ENCODE data around the gene RASEF. TPM values are rescaled to one million over a fixed set of nuclear protein-coding genes. Genes with fewer than 3 reads are reported as not detected.

RASEF gene
- total and polyA plus RNA-seq, 8 donors = 10.3 to 27.3 (median 19.1) TPM

DNA sequence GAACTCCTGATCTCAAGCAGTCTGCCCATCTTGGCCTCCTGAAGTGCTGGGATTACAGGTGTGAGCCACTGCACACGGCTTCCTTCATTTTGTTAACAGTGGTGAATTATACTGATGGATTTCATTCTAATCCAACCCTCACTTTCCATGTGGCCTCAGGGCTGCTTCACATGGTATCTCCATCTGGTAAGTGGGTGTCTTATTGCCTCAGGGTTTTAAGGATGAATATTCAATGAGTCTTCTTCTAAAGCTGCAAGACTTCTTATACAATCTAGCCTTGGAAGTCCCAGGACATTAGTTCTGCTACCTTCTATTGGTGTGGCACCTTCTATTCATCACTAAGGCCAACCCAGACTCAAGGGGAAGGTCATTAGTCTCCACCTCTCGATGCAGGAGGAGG, 8.7 kb upstream of the RASEF start:
- no peak for FAIRE-seq
- Histone ChIP-seq H3K4me3 (no peak overlapping the region), H3K27me3 (no peaks in the 10 kb centered on the region), H3K36me3 (no peaks in the 10 kb centered on the region), H3K9me3 (no peaks in the 10 kb centered on the region), H3K4me1 (peaks cover 0 to 20% (median 13%) of the 10 kb centered on the region in 3 donors), H3K27ac (no peak overlapping the region)
- ATAC-seq = no peak
- no peak for DNase-seq
- intact Hi-C loops (cut with DNase I) = no loop called here
- TF ChIP-seq, protein P1, sequence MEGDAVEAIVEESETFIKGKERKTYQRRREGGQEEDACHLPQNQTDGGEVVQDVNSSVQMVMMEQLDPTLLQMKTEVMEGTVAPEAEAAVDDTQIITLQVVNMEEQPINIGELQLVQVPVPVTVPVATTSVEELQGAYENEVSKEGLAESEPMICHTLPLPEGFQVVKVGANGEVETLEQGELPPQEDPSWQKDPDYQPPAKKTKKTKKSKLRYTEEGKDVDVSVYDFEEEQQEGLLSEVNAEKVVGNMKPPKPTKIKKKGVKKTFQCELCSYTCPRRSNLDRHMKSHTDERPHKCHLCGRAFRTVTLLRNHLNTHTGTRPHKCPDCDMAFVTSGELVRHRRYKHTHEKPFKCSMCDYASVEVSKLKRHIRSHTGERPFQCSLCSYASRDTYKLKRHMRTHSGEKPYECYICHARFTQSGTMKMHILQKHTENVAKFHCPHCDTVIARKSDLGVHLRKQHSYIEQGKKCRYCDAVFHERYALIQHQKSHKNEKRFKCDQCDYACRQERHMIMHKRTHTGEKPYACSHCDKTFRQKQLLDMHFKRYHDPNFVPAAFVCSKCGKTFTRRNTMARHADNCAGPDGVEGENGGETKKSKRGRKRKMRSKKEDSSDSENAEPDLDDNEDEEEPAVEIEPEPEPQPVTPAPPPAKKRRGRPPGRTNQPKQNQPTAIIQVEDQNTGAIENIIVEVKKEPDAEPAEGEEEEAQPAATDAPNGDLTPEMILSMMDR (IDR thresholded peaks at IDR 0.05) = no peak
- WGBS, 2 donors = 86 to 95% methylated on average over 2 of the region's 2 CpGs

DNA sequence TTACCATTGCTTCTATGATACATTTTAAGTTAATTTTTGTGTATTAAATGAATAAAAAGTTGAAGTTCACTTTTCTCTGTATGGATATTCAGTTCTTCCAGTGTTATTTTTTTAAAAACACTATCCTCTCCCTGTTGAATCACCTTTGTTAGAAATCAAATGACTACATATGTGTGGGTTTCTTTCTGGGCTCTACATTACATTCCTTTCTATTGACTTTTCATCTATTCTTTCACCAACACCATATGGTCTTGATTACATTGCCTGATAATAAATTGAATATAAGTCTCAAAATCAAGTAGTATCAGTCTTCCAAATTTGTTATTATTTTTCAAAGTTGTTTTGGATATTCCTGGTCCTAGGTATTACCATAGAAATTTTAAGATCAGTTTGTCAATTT, 7.3 kb upstream of the RASEF start:
- Histone ChIP-seq H3K4me3 (no peak overlapping the region), H3K4me1 (peaks cover 6 to 24% (median 8%) of the 10 kb centered on the region in 3 donors), H3K36me3 (no peaks in the 10 kb centered on the region), H3K27me3 (no peaks in the 10 kb centered on the region), H3K9me3 (no peaks in the 10 kb centered on the region), H3K27ac (no peak overlapping the region)
- ATAC-seq = no peak
- intact Hi-C loops (cut with DNase I) = no loop called here
- no peak for FAIRE-seq
- no peak for DNase-seq
- TF ChIP-seq, protein P1 (IDR thresholded peaks at IDR 0.05) = no peak

DNA sequence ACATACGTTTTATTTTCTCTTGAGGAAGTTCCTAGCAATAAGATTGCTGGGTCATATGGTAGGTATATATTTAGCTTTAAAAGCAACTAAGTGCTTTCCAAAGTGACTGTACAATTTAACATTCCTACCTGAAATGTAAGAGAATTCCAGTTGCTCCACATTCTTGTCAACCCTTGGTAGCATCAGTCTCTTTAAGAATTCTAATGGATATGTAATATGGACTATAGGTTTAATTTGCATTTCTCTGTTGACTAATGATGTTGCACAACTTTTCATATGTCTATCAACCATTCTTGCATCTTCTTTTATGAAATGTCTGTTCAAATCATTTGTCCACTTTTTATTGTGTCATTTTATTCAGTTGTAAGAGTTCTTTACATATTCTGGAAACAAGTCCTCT, 6.7 kb upstream of the RASEF start:
- no peak overlapping the region for H3K27ac ChIP-seq
- intact Hi-C loops (cut with DNase I) = no loop called here
- peaks cover 6 to 24% (median 8%) of the 10 kb centered on the region in 3 donors for H3K4me1 ChIP-seq
- no peaks in the 10 kb centered on the region for H3K27me3 ChIP-seq
- ATAC-seq (no peak), DNase-seq (no peak), FAIRE-seq (no peak)
- H3K36me3 ChIP-seq = no peaks in the 10 kb centered on the region
- TF ChIP-seq, protein P1 (IDR thresholded peaks at IDR 0.05) = no peak
- 74 to 81% methylated on average over 1 of the region's 1 CpG for WGBS, 2 donors
- H3K4me3 ChIP-seq = no peak overlapping the region
- H3K9me3 ChIP-seq = no peaks in the 10 kb centered on the region

DNA sequence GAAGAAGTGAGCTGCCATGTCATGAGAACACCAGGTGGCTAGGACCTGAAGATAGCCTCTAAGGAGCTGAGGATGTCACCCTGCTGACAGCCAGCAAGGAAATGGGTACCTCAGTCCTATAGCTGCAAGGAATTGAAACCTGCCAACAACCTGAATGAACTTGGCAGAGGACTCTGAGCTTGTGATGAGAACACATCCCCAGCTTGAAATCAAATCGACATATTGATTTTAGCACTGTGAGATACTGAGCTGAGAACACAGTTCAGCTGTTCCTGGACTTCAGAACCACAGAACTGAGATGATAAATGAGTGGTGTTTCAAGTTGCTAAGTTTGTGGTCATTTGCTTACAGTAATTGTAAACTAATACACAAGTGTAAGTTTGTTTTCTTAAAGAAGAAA, 5.5 kb upstream of the RASEF start:
- FAIRE-seq (no peak), DNase-seq (no peak), ATAC-seq (peak in 2 of 4 donors; percentile 15 to 50)
- H3K27ac ChIP-seq = no peak overlapping the region
- peaks cover 6 to 24% (median 8%) of the 10 kb centered on the region in 3 donors for H3K4me1 ChIP-seq
- TF ChIP-seq, protein P1 (IDR thresholded peaks at IDR 0.05) = no peak
- 7 to 16% methylated on average over 1 of the region's 1 CpG for WGBS, 2 donors
- H3K36me3 ChIP-seq = no peaks in the 10 kb centered on the region
- intact Hi-C loops (cut with DNase I) = no loop called here
- no peaks in the 10 kb centered on the region for H3K27me3 ChIP-seq
- H3K9me3 ChIP-seq = no peaks in the 10 kb centered on the region
- H3K4me3 ChIP-seq = no peak overlapping the region

DNA sequence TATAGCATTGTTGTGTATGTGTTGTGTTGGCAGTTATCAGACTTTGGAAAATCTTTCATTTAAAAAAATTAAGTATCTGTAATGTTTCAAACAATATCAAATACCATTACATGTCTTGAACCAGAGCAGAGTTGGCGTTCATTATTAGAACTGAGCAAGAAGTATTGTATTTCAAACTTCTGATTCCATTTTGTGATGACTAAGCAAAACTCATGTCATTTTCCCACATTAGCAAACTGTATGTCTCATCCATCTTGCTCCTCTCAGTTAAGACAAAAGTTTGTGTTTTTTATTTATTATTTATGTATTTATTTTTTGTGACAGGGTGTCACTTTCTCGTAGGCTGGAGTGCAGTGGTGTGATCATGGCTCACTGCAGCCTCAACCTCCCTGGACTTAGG, 4.6 kb upstream of the RASEF start:
- Histone ChIP-seq H3K36me3 (no peaks in the 10 kb centered on the region), H3K4me3 (no peak overlapping the region), H3K4me1 (peaks cover 6 to 24% (median 8%) of the 10 kb centered on the region in 3 donors), H3K9me3 (no peaks in the 10 kb centered on the region), H3K27me3 (no peaks in the 10 kb centered on the region), H3K27ac (no peak overlapping the region)
- TF ChIP-seq, protein P1 (IDR thresholded peaks at IDR 0.05) = no peak
- 88 to 92% methylated on average over 2 of the region's 2 CpGs for WGBS, 2 donors
- FAIRE-seq = no peak
- intact Hi-C loops (cut with DNase I) = no loop called here
- DNase-seq = no peak
- ATAC-seq = no peak
